Measurements from ENCODE around the gene OLFML2A.

DNA sequence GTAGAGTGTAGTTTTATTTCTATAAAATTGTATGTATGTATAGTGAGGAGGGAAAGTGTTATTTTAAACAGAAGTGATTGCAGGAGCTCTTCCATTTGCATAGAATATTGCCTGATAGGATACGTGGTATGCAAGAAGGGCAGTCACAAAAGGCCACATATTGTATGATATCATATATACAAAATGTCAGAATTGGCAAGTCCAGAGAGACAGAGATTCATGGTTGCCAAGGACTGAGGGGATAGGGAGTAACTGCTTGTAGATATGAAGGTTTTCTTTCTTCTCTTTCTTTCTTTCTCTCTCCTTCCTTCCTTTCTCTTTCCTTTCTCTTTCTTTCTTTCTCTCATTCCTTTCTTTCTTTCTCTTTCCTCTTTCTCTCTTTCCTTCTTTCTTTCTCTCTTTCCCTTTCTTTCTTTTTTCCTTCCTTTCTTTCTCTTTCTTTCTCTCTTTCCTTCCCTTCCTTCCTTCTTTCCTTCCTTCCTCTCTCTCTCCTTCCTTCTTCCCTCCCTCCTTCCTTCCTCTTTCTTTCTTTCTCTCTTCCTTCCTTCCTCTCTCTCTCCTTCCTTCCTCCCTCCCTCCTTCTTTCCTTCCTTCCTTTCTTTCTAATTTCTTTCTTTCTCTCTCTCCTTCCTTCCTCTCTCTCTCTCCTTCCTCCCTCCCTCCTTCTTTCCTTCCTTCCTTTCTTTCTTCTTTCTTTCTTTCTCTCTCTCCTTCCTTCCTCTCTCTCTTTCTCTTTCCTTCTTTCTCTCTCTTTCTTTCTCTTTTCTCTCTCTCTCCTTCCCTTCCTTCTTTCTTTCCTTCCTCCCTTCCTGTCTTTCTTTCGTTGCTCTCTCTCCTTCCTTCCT lies 51.8 kb downstream of the OLFML2A start:
- TF ChIP-seq, protein P1, sequence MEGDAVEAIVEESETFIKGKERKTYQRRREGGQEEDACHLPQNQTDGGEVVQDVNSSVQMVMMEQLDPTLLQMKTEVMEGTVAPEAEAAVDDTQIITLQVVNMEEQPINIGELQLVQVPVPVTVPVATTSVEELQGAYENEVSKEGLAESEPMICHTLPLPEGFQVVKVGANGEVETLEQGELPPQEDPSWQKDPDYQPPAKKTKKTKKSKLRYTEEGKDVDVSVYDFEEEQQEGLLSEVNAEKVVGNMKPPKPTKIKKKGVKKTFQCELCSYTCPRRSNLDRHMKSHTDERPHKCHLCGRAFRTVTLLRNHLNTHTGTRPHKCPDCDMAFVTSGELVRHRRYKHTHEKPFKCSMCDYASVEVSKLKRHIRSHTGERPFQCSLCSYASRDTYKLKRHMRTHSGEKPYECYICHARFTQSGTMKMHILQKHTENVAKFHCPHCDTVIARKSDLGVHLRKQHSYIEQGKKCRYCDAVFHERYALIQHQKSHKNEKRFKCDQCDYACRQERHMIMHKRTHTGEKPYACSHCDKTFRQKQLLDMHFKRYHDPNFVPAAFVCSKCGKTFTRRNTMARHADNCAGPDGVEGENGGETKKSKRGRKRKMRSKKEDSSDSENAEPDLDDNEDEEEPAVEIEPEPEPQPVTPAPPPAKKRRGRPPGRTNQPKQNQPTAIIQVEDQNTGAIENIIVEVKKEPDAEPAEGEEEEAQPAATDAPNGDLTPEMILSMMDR (IDR thresholded peaks at IDR 0.05): peak; percentile 15
- TF ChIP-seq EZH2 (IDR thresholded peaks at IDR 0.05; ENCODE audit: borderline replicate concordance, insufficient read depth, low read depth, low read length, poor library complexity, severe bottlenecking): no peak

All from B cell (primary cell).